GM19023 (cell line): ENCODE measurements around the gene LPAR2.
"Not testable (repeated sequence)": the region's sequence is repeated elsewhere in the genome, so short reads cannot be mapped to it uniquely, and the experiment has no call there.

Source experiments
- ATAC-seq: cut with Tn5 transposase; IDR thresholded peaks from one replicate; pipeline ENCODE4 v1.9.1; 2021; ENCODE audit warnings: mild to moderate bottlenecking, moderate library complexity; ENCODE audit not compliant: unreplicated experiment

The LPAR2 gene

GRCh38 chr19:19633711-19634515 is 5.9 kb upstream of the LPAR2 start:
- no peak for ATAC-seq

GRCh38 chr19:19632661-19633060 is 4.6 kb upstream of the LPAR2 start:
- ATAC-seq: no peak

GRCh38 chr19:19631346-19631745 is 3.3 kb upstream of the LPAR2 start:
- no peak for ATAC-seq

- ATAC-seq: no peak
Measured at GRCh38 chr19:19630426-19630825, 2.4 kb upstream of the LPAR2 start.

GRCh38 chr19:19630062-19630414 is 2.0 kb upstream of the LPAR2 start:
- ATAC-seq: no peak

GRCh38 chr19:19628501-19629134 is 598 bp upstream of the LPAR2 start:
- peak; percentile 17 for ATAC-seq

GRCh38 chr19:19626516-19627472 is 1.2 kb downstream of the LPAR2 start:
- ATAC-seq: no peak

- no peak for ATAC-seq
Measured at GRCh38 chr19:19624032-19624570, 3.9 kb downstream of the LPAR2 start.

- ATAC-seq: no peak
Measured at GRCh38 chr19:19623383-19623782, 4.6 kb downstream of the LPAR2 start.

- ATAC-seq: no peak
Measured at GRCh38 chr19:19619849-19620210, 8.2 kb downstream of the LPAR2 start.

- ATAC-seq: no peak
Measured at GRCh38 chr19:19619181-19619848, 8.7 kb downstream of the LPAR2 start.

- peak; percentile 98 for ATAC-seq
Measured at GRCh38 chr19:19618219-19619051, 9.6 kb downstream of the LPAR2 start, which contains the start of gene PBX4. Gene PBX4, minus strand, starts transcription at chr19:19618687. Its CDS starts 58 bp downstream, at chr19:19618629.

- ATAC-seq: no peak
Measured at GRCh38 chr19:19615086-19615485, 12.9 kb downstream of the LPAR2 start.

GRCh38 chr19:19613506-19613905 is 14.5 kb downstream of the LPAR2 start:
- no peak for ATAC-seq

GRCh38 chr19:19610376-19611202 is 17.4 kb downstream of the LPAR2 start:
- ATAC-seq: no peak

GRCh38 chr19:19606686-19607085 is 21.3 kb downstream of the LPAR2 start:
- ATAC-seq: not testable (repeated sequence)

GRCh38 chr19:19606021-19606420 is 22.0 kb downstream of the LPAR2 start:
- no peak for ATAC-seq

- ATAC-seq: no peak
Measured at GRCh38 chr19:19602713-19603324, 25.2 kb downstream of the LPAR2 start.
